Pons (tissue), 1 donor: ENCODE results near the gene TNFSF15.

ENCODE experiments used
- DNase-seq: peaks from one replicate; pipeline ENCODE4 v3.0.0-alpha.2; 2016; ENCODE audit warnings: low spot score

The TNFSF15 gene

GRCh38 chr9:114805670-114806525 lies at the start of gene TNFSF15:
Gene TNFSF15, minus strand, starts transcription at chr9:114806039. Its CDS starts 27 bp downstream, at chr9:114806012.
- DNase-seq, result peak; percentile 31

- no peak for DNase-seq
These were observed 49.6 kb upstream of the TNFSF15 start for GRCh38 chr9:114855488-114855887.

DNA sequence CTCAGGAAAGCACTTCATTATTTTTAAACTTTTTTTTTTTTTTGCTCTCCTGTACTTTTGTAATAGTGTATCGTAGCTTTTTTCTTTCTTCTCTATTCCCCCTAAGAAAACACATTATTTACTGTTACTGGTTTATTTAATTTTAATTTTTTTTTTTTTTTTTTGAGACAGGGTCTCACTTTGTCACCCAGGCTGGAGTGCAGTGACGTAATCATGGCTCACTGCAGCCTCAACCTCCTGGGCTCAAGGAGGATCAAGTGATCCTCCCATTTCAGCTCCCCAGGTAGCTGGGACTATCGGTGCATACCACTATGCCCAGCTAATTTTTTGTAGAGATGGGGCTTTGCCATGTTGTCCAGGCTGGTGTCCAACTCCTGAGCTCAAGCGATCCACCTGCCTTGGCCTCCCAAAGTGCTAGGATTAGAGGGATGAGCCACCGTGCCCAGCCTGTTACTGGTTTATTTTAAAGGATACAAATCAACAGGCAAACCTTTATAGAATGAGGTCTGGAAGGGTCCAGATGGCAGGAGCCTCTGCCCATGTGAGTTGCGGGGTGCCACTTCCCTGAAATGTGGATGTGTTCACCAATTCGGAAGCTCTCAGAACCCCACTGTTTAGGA lies 49.0 kb upstream of the TNFSF15 start:
- DNase-seq, result no peak

- no peak for DNase-seq
These were observed 47.4 kb upstream of the TNFSF15 start for GRCh38 chr9:114853071-114853855.

DNA sequence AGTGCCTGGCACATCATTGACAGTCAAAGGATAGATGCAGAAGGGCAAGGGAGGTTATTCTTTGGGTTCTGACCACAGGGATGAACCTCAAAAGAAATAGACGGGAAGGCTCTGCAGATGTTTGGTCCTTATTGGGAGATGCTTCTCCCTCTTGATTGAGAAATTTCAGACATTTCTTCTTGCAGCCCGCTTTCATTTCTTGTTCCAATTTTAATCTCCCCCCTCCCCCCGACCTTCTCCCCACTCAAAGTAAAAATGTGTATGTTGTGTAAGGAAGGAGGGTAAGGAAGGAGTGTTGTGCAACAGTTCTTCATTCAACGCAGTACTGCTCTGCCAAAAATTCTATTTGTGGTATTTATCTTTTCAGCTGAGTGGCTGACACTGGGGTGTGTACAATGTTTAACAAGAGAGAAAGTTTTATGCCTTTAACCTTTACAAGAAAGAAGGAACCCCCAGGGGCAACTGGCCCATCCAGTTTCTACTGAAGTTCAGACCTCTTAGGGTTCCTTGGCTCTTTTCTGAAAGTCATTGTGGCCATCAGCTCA lies 46.3 kb upstream of the TNFSF15 start:
- peak; percentile 63 for DNase-seq

DNA sequence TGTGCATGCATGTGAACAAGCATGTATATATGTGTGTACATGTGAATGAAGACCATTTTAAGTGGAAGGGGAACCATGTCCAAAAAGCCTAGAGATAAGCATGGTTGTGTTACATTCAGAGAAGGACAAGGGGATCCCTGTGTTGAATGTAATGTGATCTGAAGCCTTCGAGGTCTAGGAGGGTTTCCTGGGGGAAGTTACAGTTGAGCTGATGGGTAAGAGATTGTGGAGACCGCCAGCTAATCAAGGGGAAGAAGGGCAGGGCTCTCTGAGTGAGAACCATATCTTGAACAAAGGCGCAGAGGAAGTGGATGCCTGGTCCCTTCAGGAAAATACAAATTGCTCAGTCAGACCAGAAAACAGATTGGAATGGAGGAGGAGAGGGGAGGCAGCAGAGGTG lies 45.5 kb upstream of the TNFSF15 start:
- DNase-seq, result peak; percentile 6

GRCh38 chr9:114850871-114851270 lies 45.0 kb upstream of the TNFSF15 start:
- no peak for DNase-seq

GRCh38 chr9:114849450-114849849 lies 43.6 kb upstream of the TNFSF15 start:
- DNase-seq, result no peak

- no peak for DNase-seq
These were observed 41.9 kb upstream of the TNFSF15 start for GRCh38 chr9:114847492-114848417.

DNA sequence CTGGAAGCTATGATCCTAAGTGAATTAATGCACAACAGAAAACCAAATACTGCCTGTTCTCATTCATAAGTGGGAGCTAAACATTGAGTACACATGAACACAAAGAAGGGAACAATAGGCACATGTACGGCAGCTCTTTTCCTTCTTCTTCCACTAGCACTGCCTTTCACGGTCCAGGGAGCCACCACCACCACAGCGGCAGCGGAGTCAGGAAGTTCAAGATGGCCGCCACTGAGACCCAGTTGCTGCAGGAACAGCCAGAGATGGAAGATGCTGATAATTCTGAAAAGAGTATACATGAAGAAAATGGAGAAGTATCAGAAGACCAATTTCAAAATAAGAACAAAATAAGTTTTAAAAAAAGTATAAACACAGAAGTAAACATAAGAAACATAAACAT lies 39.5 kb upstream of the TNFSF15 start:
- no peak for DNase-seq

DNA sequence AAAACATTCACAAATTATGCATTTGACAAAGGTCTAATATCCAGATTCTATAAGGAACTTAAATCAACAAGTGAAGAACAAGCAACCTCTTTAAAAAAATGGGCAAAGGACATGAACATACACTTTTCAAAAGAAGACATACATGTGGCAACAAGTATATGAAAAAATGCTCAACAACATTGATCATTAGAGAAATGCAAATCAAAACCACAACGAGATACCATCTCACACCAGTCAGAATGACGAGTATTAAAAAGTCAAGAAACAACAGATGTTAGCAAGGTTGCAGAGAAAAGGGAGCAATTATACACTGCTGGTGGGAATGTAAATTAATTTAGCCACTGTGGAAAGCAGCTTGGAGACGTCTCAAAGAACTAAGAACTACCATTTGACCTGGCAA lies 38.9 kb upstream of the TNFSF15 start:
- no peak for DNase-seq

GRCh38 chr9:114837923-114838322 lies 32.1 kb upstream of the TNFSF15 start:
- no peak for DNase-seq

GRCh38 chr9:114836769-114837168 lies 30.9 kb upstream of the TNFSF15 start:
- DNase-seq, result no peak

DNA sequence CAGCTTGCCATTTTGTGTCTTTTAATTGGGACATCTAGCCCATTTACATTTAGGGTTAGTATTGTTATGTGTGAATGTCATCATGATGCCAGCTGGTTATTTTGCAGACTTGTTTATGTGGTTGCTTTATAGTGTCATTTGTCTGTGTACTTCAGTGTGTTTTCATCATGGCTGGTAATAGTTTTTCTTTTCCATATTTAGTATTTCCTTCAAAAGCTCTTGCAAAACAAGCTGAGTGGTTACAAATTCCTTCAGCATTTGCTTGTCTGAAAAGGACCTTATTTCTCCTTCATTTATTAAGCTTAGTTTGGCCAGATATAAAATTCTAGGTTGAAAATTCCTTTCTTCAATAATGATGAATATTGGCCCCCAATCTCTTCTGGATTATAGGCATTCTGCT lies 28.5 kb upstream of the TNFSF15 start:
- no peak for DNase-seq

GRCh38 chr9:114830546-114830945 lies 24.7 kb upstream of the TNFSF15 start:
- no peak for DNase-seq

- no peak for DNase-seq
These were observed 24.0 kb upstream of the TNFSF15 start for GRCh38 chr9:114829574-114830440.

- no peak for DNase-seq
These were observed 22.4 kb upstream of the TNFSF15 start for GRCh38 chr9:114828303-114828650.

DNA sequence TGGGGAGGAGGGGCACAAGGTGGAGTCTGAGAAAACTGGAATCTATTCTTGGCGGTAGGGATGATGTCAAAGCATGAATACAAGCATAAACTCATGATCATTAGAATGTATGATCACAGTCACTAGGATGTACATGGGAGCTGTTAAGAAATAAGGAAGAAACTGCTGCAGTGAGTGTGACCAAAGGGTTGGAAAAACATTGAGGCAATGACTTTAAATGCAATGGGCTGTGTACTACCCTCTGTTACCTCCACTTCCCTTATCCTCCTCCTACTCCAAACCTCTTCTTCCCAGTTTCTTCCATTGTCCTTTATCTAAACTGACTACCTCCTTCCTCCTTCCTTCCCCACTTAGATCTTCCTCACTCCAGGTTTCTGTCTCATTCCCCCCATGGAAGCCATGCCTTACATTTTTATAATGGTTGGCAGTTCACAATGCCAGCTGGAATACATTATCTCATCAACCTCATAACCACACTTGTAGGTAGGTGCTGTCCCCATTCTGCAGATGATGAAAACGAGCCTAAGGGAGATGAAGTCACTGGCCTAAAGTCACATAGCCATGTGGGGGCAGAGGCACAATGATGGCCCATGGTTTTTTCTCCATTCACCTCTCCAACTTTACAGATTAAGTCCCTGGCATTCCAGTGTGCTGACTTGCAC lies 21.9 kb upstream of the TNFSF15 start:
- DNase-seq, result no peak

DNA sequence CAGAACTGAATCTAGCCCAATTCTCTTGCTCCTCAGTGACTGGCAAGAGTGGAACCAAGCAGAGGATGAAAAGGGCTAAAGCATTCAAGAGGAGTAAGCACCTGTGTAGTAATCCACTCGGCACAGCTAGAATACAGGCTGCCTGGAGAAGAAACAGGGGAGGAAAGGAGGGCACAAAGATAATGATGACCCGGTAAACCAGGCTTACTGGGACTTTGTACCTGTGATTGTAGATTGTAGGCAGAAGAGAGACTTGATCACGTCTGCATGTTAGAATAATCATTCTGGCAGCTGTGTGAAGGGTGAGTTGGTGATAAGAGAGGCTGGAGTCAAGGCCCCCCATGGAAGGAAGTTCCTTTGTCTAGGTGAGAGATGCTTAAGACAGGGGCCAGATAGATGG lies 20.6 kb upstream of the TNFSF15 start:
- no peak for DNase-seq
